HEK293 (cell line): ENCODE measurements around the gene CHID1.

Source experiments
- CTCF ChIA-PET: fragments of 350-600 bp; formaldehyde crosslinking; extraction: SDS; loops from one replicate; lab custom pipeline; 2021; ENCODE audit warnings: antibody characterized with exemption; lab: Yijun Ruan, JAX
- POLR2A ChIA-PET: fragments of 300-600 bp; formaldehyde crosslinking; extraction: SDS; loops from one replicate; lab custom pipeline; 2020; ENCODE audit warnings: antibody characterized with exemption, inconsistent platforms; lab: Yijun Ruan, JAX
- H3K27ac ChIP-seq: fragments of 200-500 bp; sonication (Bioruptor generic); 2 replicates; pipeline ENCODE4 v1.5.1; 2014; ENCODE audit warnings: low read depth, low read length, control low read depth, inconsistent platforms; ENCODE audit errors: extremely low read depth
- H3K36me3 ChIP-seq, 2 experiments: fragments of 200-500 bp in 1 of 2; sonication (Bioruptor generic) in 1 of 2; 1 replicate in 1 of 2; 2 replicates in 1 of 2; pipeline ENCODE4 v1.5.1; 2014 to 2017; ENCODE audit warnings: inconsistent platforms in 2 of 2, low read length in 2 of 2; ENCODE audit not compliant: control insufficient read depth in 2 of 2, insufficient read depth in 1 of 2
- H3K4me1 ChIP-seq: fragments of 200-500 bp; sonication (Bioruptor generic); 2 replicates; pipeline ENCODE4 v1.5.1; 2014; ENCODE audit warnings: mild to moderate bottlenecking, low read length, inconsistent platforms; ENCODE audit not compliant: control insufficient read depth, insufficient read depth
- H3K4me3 ChIP-seq: 2 replicates; pipeline ENCODE4 v1.5.1; 2011; ENCODE audit warnings: low read depth, mild to moderate bottlenecking, control low read depth, low read length, moderate library complexity
- H3K9me3 ChIP-seq: fragments of 200-500 bp; sonication (Bioruptor generic); 2 replicates; pipeline ENCODE4 v1.5.1; 2014; ENCODE audit warnings: low read depth, low read length, inconsistent platforms; ENCODE audit not compliant: control insufficient read depth, insufficient read depth
- ATF2 ChIP-seq: fragments of 450-650 bp; formaldehyde crosslinking; IDR thresholded peaks from 2 replicates; pipeline ENCODE4 v1.5.1; 2016; ENCODE audit warnings: missing biosample characterization, missing genetic modification characterization, low read depth
- BCL6B ChIP-seq: fragments of 450-650 bp; formaldehyde crosslinking; IDR thresholded peaks from 2 replicates; pipeline ENCODE4 v1.5.1; 2017; ENCODE audit warnings: missing biosample characterization, missing genetic modification characterization
- IKZF3 ChIP-seq: fragments of 450-650 bp; IDR thresholded peaks from 2 replicates; pipeline ENCODE4 v1.5.0; 2018; ENCODE audit warnings: missing biosample characterization, mild to moderate bottlenecking, missing genetic modification characterization, moderate library complexity
- INSM2 ChIP-seq: fragments of 450-650 bp; formaldehyde crosslinking; IDR thresholded peaks from 2 replicates; pipeline ENCODE4 v1.5.1; 2016; ENCODE audit warnings: missing biosample characterization, missing genetic modification characterization
- KLF7 ChIP-seq: fragments of 450-650 bp; formaldehyde crosslinking; IDR thresholded peaks from 2 replicates; pipeline ENCODE4 v1.5.1; 2016; ENCODE audit warnings: missing biosample characterization, missing genetic modification characterization, borderline replicate concordance
- PRDM4 ChIP-seq: fragments of 450-650 bp; formaldehyde crosslinking; IDR thresholded peaks from 2 replicates; pipeline ENCODE4 v1.5.1; 2017; ENCODE audit warnings: missing biosample characterization, missing genetic modification characterization
- SETDB1 ChIP-seq: IDR thresholded peaks from one replicate; pipeline ENCODE4 v1.6.1; 2017; ENCODE audit warnings: mild to moderate bottlenecking, low read length, moderate library complexity, mixed read lengths; ENCODE audit not compliant: insufficient read length
- TCF7L2 ChIP-seq: IDR thresholded peaks from 2 replicates; pipeline ENCODE4 v1.6.1; 2011; ENCODE audit warnings: low read depth, mild to moderate bottlenecking, inconsistent platforms, low read length, moderate library complexity, borderline replicate concordance
- YY2 ChIP-seq: fragments of 450-650 bp; formaldehyde crosslinking; IDR thresholded peaks from 2 replicates; pipeline ENCODE4 v1.5.1; 2016; ENCODE audit warnings: missing biosample characterization, missing genetic modification characterization
- ZBTB7A ChIP-seq: fragments of 450-650 bp; formaldehyde crosslinking; IDR thresholded peaks from 2 replicates; pipeline ENCODE4 v1.5.1; 2016; ENCODE audit warnings: low read depth, missing biosample characterization, missing genetic modification characterization
- ZFP3 ChIP-seq: fragments of 450-650 bp; formaldehyde crosslinking; IDR thresholded peaks from 2 replicates; pipeline ENCODE4 v1.5.1; 2016; ENCODE audit warnings: low read depth, missing biosample characterization, missing genetic modification characterization
- ZNF169 ChIP-seq: fragments of 450-650 bp; formaldehyde crosslinking; IDR thresholded peaks from 2 replicates; pipeline ENCODE4 v1.5.1; 2016; ENCODE audit warnings: missing biosample characterization, missing genetic modification characterization
- ZNF214 ChIP-seq: fragments of 450-650 bp; formaldehyde crosslinking; IDR thresholded peaks from 2 replicates; pipeline ENCODE4 v1.5.1; 2017; ENCODE audit warnings: missing biosample characterization, mild to moderate bottlenecking, missing genetic modification characterization, borderline replicate concordance
- ZNF274 ChIP-seq, 2 experiments: fragments of 200-500 bp in 1 of 2; fragments of 450-650 bp in 1 of 2; sonication (Bioruptor generic) in 1 of 2; formaldehyde crosslinking in 1 of 2; IDR thresholded peaks; 2 replicates each; pipeline versions ENCODE4 v1.5.1 to v1.6.1; 2014 to 2016; ENCODE audit warnings: borderline replicate concordance in 1 of 2, inconsistent platforms in 1 of 2, low read length in 1 of 2, missing biosample characterization in 1 of 2, missing genetic modification characterization in 1 of 2
- ZNF335 ChIP-seq: fragments of 450-650 bp; formaldehyde crosslinking; conservative IDR thresholded peaks from 2 replicates; pipeline ENCODE4 v1.5.1; 2016; ENCODE audit warnings: missing biosample characterization, missing genetic modification characterization
- ZNF366 ChIP-seq: fragments of 450-650 bp; formaldehyde crosslinking; conservative IDR thresholded peaks from 2 replicates; pipeline ENCODE4 v1.5.1; 2016; ENCODE audit warnings: missing biosample characterization, missing genetic modification characterization
- ZNF514 ChIP-seq: fragments of 450-650 bp; formaldehyde crosslinking; IDR thresholded peaks from 2 replicates; pipeline ENCODE4 v1.5.1; 2016; ENCODE audit warnings: missing biosample characterization, missing genetic modification characterization
- ZNF530 ChIP-seq: fragments of 450-650 bp; formaldehyde crosslinking; IDR thresholded peaks from 2 replicates; pipeline ENCODE4 v1.5.1; 2016; ENCODE audit warnings: low read depth, missing biosample characterization, missing genetic modification characterization

CHID1 gene

GRCh38 chr11:914747-915501, 4.3 kb upstream of the CHID1 start:
- Histone ChIP-seq H3K27ac (no peak overlapping the region), H3K36me3 (no peaks in the 10 kb centered on the region), H3K4me3 (no peak overlapping the region), H3K9me3 (no peaks in the 10 kb centered on the region), H3K4me1 (no peaks in the 10 kb centered on the region)
- CTCF ChIA-PET, result interaction anchor here (0.6 to 0.8 kb wide), 3 partner anchors 10 to 941 kb away, joined by 3 to 4 read pairs (median 3); no protein-coding TSS in a partner anchor
- TF ChIP-seq ZNF274 (IDR thresholded peaks at IDR 0.05; ENCODE audit: low read length) (no peak), ZNF274 (tag by site-specific recombination; IDR thresholded peaks at IDR 0.05; ENCODE audit: borderline replicate concordance) (no peak), PRDM4 (no peak), KLF7 (no peak), ZNF214 (no peak), ZFP3 (no peak), BCL6B (tag by site-specific recombination) (no peak), ZNF366 (tag by site-specific recombination) (no peak), ZNF514 (tag by site-specific recombination) (no peak), INSM2 (tag by site-specific recombination) (no peak), ATF2 (tag by site-specific recombination) (no peak), ZNF169 (tag by site-specific recombination) (no peak), YY2 (no peak), ZNF335 (tag by site-specific recombination) (no peak), ZBTB7A (tag by site-specific recombination) (no peak), IKZF3 (tag by site-specific recombination) (no peak), TCF7L2 (no peak), SETDB1 (no peak), ZNF530 (tag by site-specific recombination) (no peak)
- POLR2A ChIA-PET, result interaction anchor here (0.6 kb wide), 1 partner anchor 24 kb away, joined by 4 read pairs; no protein-coding TSS in a partner anchor
